PC-3 (cell line): ENCODE results near the gene NDP. TPM values are rescaled to one million over a fixed set of nuclear protein-coding genes. Genes with fewer than 3 reads are reported as not detected.

ENCODE experiments used
- ATAC-seq: fragments of 200-7000 bp; cut with Tn5 transposase; 2 replicates; pipeline ENCODE4 v1.9.1; 2020; ENCODE audit warnings: mild to moderate bottlenecking, moderate library complexity
- Bru-seq: library from RNA; stranded (reverse); fragments of 400-500 nt; gene quantifications from one replicate; lab custom pipeline; 2021; lab: Mats Ljungman, UMichigan
- BruChase-seq, 2 experiments: library from RNA; stranded (reverse); fragments of 400-500 nt; gene quantifications; one replicate each; lab custom pipeline; 2021; lab: Mats Ljungman, UMichigan
- BruUV-seq: library from RNA; stranded (reverse); fragments of 400-500 nt; replicated peaks from 2 replicates; lab custom pipeline; 2021; lab: Mats Ljungman, UMichigan
- CTCF ChIA-PET: fragments of 300-600 bp; sonication (Branson Sonifier 250); formaldehyde crosslinking; loops from one replicate; lab custom pipeline; 2022; ENCODE audit warnings: antibody characterized with exemption; lab: Charles Lee
- POLR2A ChIA-PET: fragments of 300-600 bp; sonication (Branson Sonifier 250); formaldehyde crosslinking; loops from one replicate; lab custom pipeline; 2022; ENCODE audit warnings: antibody characterized with exemption; ENCODE audit not compliant: unreplicated experiment; lab: Charles Lee
- DNase-seq: peaks from one replicate; pipeline ENCODE4 v3.0.0-alpha.2; 2015
- H2AFZ ChIP-seq: fragments of 300-600 bp; sonication (generic); 2 replicates; pipeline ENCODE4 v1.6.0; 2016; ENCODE audit warnings: antibody characterized with exemption, low read length
- H3F3A ChIP-seq: fragments of 300-600 bp; sonication (generic); one replicate; pipeline ENCODE4 v1.6.0; 2017; ENCODE audit warnings: antibody characterized with exemption, low read length, control low read depth, mild to moderate bottlenecking; ENCODE audit not compliant: unreplicated experiment
- H3K27ac ChIP-seq: fragments of 300-600 bp; sonication (generic); 2 replicates; pipeline ENCODE4 v1.5.1; 2016; ENCODE audit warnings: mild to moderate bottlenecking, low read length
- H3K27me3 ChIP-seq: fragments of 300-600 bp; sonication (generic); 2 replicates; pipeline ENCODE4 v1.6.1; 2016; ENCODE audit warnings: low read length, mixed read lengths
- H3K36me3 ChIP-seq: fragments of 300-600 bp; sonication (generic); 2 replicates; pipeline ENCODE4 v1.6.1; 2016; ENCODE audit warnings: low read depth, mixed run types, low read length, mixed read lengths
- H3K4me1 ChIP-seq: fragments of 300-600 bp; sonication (generic); 2 replicates; pipeline ENCODE4 v1.5.1; 2016; ENCODE audit warnings: low read length; ENCODE audit not compliant: insufficient read depth
- H3K4me2 ChIP-seq: fragments of 300-600 bp; sonication (generic); 2 replicates; pipeline ENCODE4 v1.6.0; 2016; ENCODE audit warnings: low read length
- H3K4me3 ChIP-seq: fragments of 300-600 bp; sonication (generic); 2 replicates; pipeline ENCODE4 v1.5.1; 2016; ENCODE audit warnings: mild to moderate bottlenecking, low read length, mixed read lengths
- H3K79me2 ChIP-seq: fragments of 300-600 bp; sonication (generic); 2 replicates; pipeline ENCODE4 v1.6.1; 2017; ENCODE audit warnings: low read length, mixed read lengths
- H3K9ac ChIP-seq: fragments of 300-600 bp; sonication (generic); 2 replicates; pipeline ENCODE4 v1.6.0; 2016; ENCODE audit warnings: mild to moderate bottlenecking, low read length
- H3K9me2 ChIP-seq: fragments of 300-600 bp; sonication (generic); replicated peaks from 2 replicates; pipeline ENCODE4 v1.6.1; 2016; ENCODE audit warnings: mixed run types, low read length, mixed read lengths
- H3K9me3 ChIP-seq: fragments of 300-600 bp; sonication (generic); 2 replicates; pipeline ENCODE4 v1.6.1; 2016; ENCODE audit warnings: low read length, mixed read lengths
- H4K20me1 ChIP-seq: fragments of 300-600 bp; sonication (generic); 2 replicates; pipeline ENCODE4 v1.6.1; 2016; ENCODE audit warnings: low read length, mixed read lengths
- CTCF ChIP-seq: fragments of 300-600 bp; sonication (generic); conservative IDR thresholded peaks from 2 replicates; pipeline ENCODE4 v1.5.1; 2017; ENCODE audit warnings: antibody characterized with exemption, low read depth, mild to moderate bottlenecking, low read length
- EZH2 ChIP-seq: fragments of 300-600 bp; sonication (generic); IDR thresholded peaks from one replicate; pipeline ENCODE4 v1.6.1; 2017; ENCODE audit warnings: antibody characterized with exemption, mild to moderate bottlenecking, low read length; ENCODE audit not compliant: unreplicated experiment
- EZH2phosphoT487 ChIP-seq: fragments of 300-600 bp; sonication (generic); IDR thresholded peaks from 2 replicates; pipeline ENCODE4 v1.6.1; 2018; ENCODE audit warnings: mild to moderate bottlenecking, antibody characterized with exemption, low read length, borderline replicate concordance
- intact Hi-C: fragments of 100-400 bp; cut with micrococcal nuclease; formaldehyde crosslinking; loops from 2 replicates; pipeline ENCODE4 v1.9.0; 2023
- long read RNA-seq: library from polyadenylated mRNA; unstranded; transcript quantifications from one replicate; pipeline ENCODE4 v2.0.0, GENCODE V29; 2021; ENCODE audit not compliant: unreplicated experiment
- total RNA-seq: library from RNA; depleted of rRNA; stranded (reverse); fragments of >200 nt; gene quantifications from 2 replicates; pipeline ENCODE4 v1.2.3, GENCODE V29; 2014; rRNA removed

Gene NDP
- 1.6 and 4.4 TPM in 2 replicates for total RNA-seq
- Bru-seq, nascent RNA = percentile 37 among the genes with signal in this experiment
- percentile 27 among the genes with signal in this experiment for BruChase-seq, experiment 1, labeled RNA remaining after a 6-hour chase
- percentile 35 among the genes with signal in this experiment for BruChase-seq, experiment 2, labeled RNA remaining after a 2-hour chase
- long read RNA-seq, partial matches to known transcripts = 0 of 6 reads
- long read RNA-seq, other reads (novel, unspliced or antisense) = 2 of 6 reads

GRCh38 chrX:43973249-43974099 lies at the start of gene NDP:
Gene NDP, minus strand, starts transcription at chrX:43973390. Its CDS starts 14,745 bp downstream, at chrX:43958645.
- H3K27ac ChIP-seq = peak within 1 kb of the TSS; percentile 79
- H3K79me2 ChIP-seq = no peaks in the 10 kb centered on the region
- intact Hi-C loops = loop anchor here (2.0 to 5.0 kb wide), 3 partner anchors 39 to 269 kb away; no protein-coding TSS in a partner anchor
- peaks cover 47% of the 10 kb centered on the region for H3K4me1 ChIP-seq
- no peaks in the 10 kb centered on the region for H3F3A ChIP-seq
- H3K36me3 ChIP-seq = no peaks in the 10 kb centered on the region
- POLR2A ChIA-PET = interaction anchor here (0.5 to 0.7 kb wide), 2 partner anchors 112 to 288 kb away, joined by 3 read pairs; no protein-coding TSS in a partner anchor
- TF ChIP-seq CTCF (no peak), EZH2 (no peak), EZH2phosphoT487 (no peak)
- no peaks in the 10 kb centered on the region for H4K20me1 ChIP-seq
- H3K4me3 ChIP-seq = peak within 1 kb of the TSS; percentile 68
- H3K27me3 ChIP-seq = no peaks in the 10 kb centered on the region
- TSS peak; percentile 82 for BruUV-seq
- CTCF ChIA-PET = no interaction called here
- H3K9me3 ChIP-seq = no peaks in the 10 kb centered on the region
- H3K9me2 ChIP-seq = no peaks in the 10 kb centered on the region
- DNase-seq = peak; percentile 40
- H2AFZ ChIP-seq = peak within 1 kb of the TSS; percentile 90
- H3K4me2 ChIP-seq = peak within 1 kb of the TSS; percentile 88
- H3K9ac ChIP-seq = peak within 1 kb of the TSS; percentile 51
- ATAC-seq = peak; percentile 21

GRCh38 chrX:44022964-44023363 lies 49.8 kb upstream of the NDP start:
- CTCF ChIA-PET = no interaction called here
- ATAC-seq = no peak
- no peaks in the 10 kb centered on the region for H3K36me3 ChIP-seq
- no peak overlapping the region for H2AFZ ChIP-seq
- no peaks in the 10 kb centered on the region for H3K9me2 ChIP-seq
- BruUV-seq = no TSS peak
- no peaks in the 10 kb centered on the region for H3K79me2 ChIP-seq
- H3K9me3 ChIP-seq = no peaks in the 10 kb centered on the region
- POLR2A ChIA-PET = no interaction called here
- TF ChIP-seq CTCF (no peak), EZH2phosphoT487 (no peak), EZH2 (no peak)
- no peak overlapping the region for H3K27ac ChIP-seq
- intact Hi-C loops = no loop called here
- H3K9ac ChIP-seq = no peak overlapping the region
- DNase-seq = no peak
- no peak overlapping the region for H3K4me2 ChIP-seq
- H3K4me1 ChIP-seq = no peaks in the 10 kb centered on the region
- H3F3A ChIP-seq = no peaks in the 10 kb centered on the region
- no peak overlapping the region for H3K4me3 ChIP-seq
- no peaks in the 10 kb centered on the region for H3K27me3 ChIP-seq
- H4K20me1 ChIP-seq = no peaks in the 10 kb centered on the region
